Measurements from ENCODE around the gene SYT13.

GRCh38 chr11:45324459-45324858 lies 38.3 kb upstream of the SYT13 start:
- no peak for TF ChIP-seq USF2 (IDR thresholded peaks at IDR 0.05; ENCODE audit: borderline replicate concordance, low read depth, low read length)
- no peak for TF ChIP-seq CTCF (IDR thresholded peaks at IDR 0.05 in 2 of 3, conservative IDR thresholded peaks at IDR 0.05 in 1 of 3; ENCODE audit: control insufficient read depth in 2 of 3, extremely low read depth in 1 of 3, insufficient read depth in 1 of 3, low read depth in 3 of 3, low read length in 3 of 3)

Measured in GM12878 (cell line).